Omental fat pad (tissue), 4 donors: ENCODE measurements around the gene PRPF4. TPM values are rescaled to one million over a fixed set of nuclear protein-coding genes. Genes with fewer than 3 reads are reported as not detected.
"Not testable (repeated sequence)": the region's sequence is repeated elsewhere in the genome, so short reads cannot be mapped to it uniquely, and the experiment has no call there.

Experiments
- ATAC-seq: fragments of 150-250 bp; one replicate; pipeline ENCODE4 v1.9.1; 2016; ENCODE audit warnings: mild to moderate bottlenecking, moderate library complexity; ENCODE audit not compliant: low FRiP score
- DNase-seq: peaks from one replicate; pipeline ENCODE4 v3.0.0-alpha.2; 2019; ENCODE audit warnings: low spot score
- CTCF ChIP-seq, 3 donors: fragments of 450-650 bp; IDR thresholded peaks; one replicate each; pipeline ENCODE4 v1.5.1; 2016 to 2017; ENCODE audit warnings: antibody characterized with exemption in 3 of 3, mild to moderate bottlenecking in 3 of 3, moderate library complexity in 2 of 3
- total RNA-seq, 4 donors: library from RNA; depleted of rRNA; stranded (reverse); fragments of >200 nt; gene quantifications; one replicate each; pipeline ENCODE4 v1.1.0, GENCODE V29; 2016

Gene PRPF4
- total RNA-seq, 4 donors from 2014 or later, result 15.4 to 33.9 (median 18.7) TPM

GRCh38 chr9:113238859-113239232, 36.6 kb upstream of the PRPF4 start:
- TF ChIP-seq CTCF (IDR thresholded peaks at IDR 0.05), result no peak
- ATAC-seq, result no peak

GRCh38 chr9:113241161-113241560, 34.3 kb upstream of the PRPF4 start:
- ATAC-seq (no peak), DNase-seq (no peak)
- no peak for TF ChIP-seq CTCF (IDR thresholded peaks at IDR 0.05)

More at GRCh38 chr9:113238859-113239232, 36.6 kb upstream of the PRPF4 start:
- DNase-seq, result no peak

GRCh38 chr9:113244556-113244955, 30.9 kb upstream of the PRPF4 start:
- ATAC-seq (no peak), DNase-seq (no peak)
- TF ChIP-seq CTCF (IDR thresholded peaks at IDR 0.05), result no peak

- ATAC-seq, result no peak
- DNase-seq, result no peak
- TF ChIP-seq CTCF (IDR thresholded peaks at IDR 0.05), result no peak
Measured at GRCh38 chr9:113245894-113246293, 29.6 kb upstream of the PRPF4 start.

GRCh38 chr9:113246928-113247327, 28.5 kb upstream of the PRPF4 start:
- ATAC-seq (no peak), DNase-seq (no peak)
- TF ChIP-seq CTCF (IDR thresholded peaks at IDR 0.05), result no peak

GRCh38 chr9:113247640-113248039, 27.8 kb upstream of the PRPF4 start:
- DNase-seq (no peak), ATAC-seq (no peak)
- no peak for TF ChIP-seq CTCF (IDR thresholded peaks at IDR 0.05)

GRCh38 chr9:113249661-113250060, 25.8 kb upstream of the PRPF4 start:
- ATAC-seq, DNase-seq: not testable (repeated sequence)

- TF ChIP-seq CTCF (IDR thresholded peaks at IDR 0.05), result no peak
- DNase-seq (no peak), ATAC-seq (no peak)
Measured at GRCh38 chr9:113250807-113251206, 24.7 kb upstream of the PRPF4 start.
